Heart left ventricle (tissue), 13 donors: ENCODE measurements around the gene ELOVL2.

Experiments used
- POLR2A ChIP-seq, 2 donors: fragments of 450-650 bp; IDR thresholded peaks; one replicate each; pipeline ENCODE4 v1.6.1; 2017; ENCODE audit warnings: antibody characterized with exemption in 2 of 2, mild to moderate bottlenecking in 2 of 2, moderate library complexity in 2 of 2
- TF ChIP-seq, protein P1 (sequence below), 12 donors: fragments of 200-600 bp; sonication (generic) in 4 of 12; IDR thresholded peaks; one replicate each; pipeline versions ENCODE4 v1.5.0 to v1.8.0; 2018 to 2022; ENCODE audit warnings: antibody characterized with exemption in 12 of 12, mild to moderate bottlenecking in 5 of 12
- donor health status: ischemic (EF 13 %, LVEDD 7.1; RV severe dilation, severe dysfunction).
- donor health status: DM: no; HTN: yes; CAD: no.
- donor health status: DM: no; HTN: no; CAD: no.
- donor health status: ischemic (EF 25% LVEDD 6.9; RV normal size, moderate dysfunction).
- donor health status: ischemic (EF 25% LVEDD 5.7; RV mildly dilated, moderate dysfunction).
- donor health status: ischemic (EF 35%, LVEDD 5.7; RV mildly dilated, moderate dysfunction).
- donor health status: nonischemic (EF 11% LVEDD 7.7; RV severe dilation, severe dysfunction).
- donor health status: DM: yes; HTN: yes; CAD: no.
- donor health status: PGD.
- donor health status: ischemic (EF 29% LVEDD 5.4; RV normal size, mild dysfunction).
- donor health status: nonischemic (EF 23%, LVEDD 6.1; RV moderate dilation, normal function).

GRCh38 chr6:11050731-11051130 lies 6.6 kb upstream of the ELOVL2 start:
- TF ChIP-seq, protein P1, sequence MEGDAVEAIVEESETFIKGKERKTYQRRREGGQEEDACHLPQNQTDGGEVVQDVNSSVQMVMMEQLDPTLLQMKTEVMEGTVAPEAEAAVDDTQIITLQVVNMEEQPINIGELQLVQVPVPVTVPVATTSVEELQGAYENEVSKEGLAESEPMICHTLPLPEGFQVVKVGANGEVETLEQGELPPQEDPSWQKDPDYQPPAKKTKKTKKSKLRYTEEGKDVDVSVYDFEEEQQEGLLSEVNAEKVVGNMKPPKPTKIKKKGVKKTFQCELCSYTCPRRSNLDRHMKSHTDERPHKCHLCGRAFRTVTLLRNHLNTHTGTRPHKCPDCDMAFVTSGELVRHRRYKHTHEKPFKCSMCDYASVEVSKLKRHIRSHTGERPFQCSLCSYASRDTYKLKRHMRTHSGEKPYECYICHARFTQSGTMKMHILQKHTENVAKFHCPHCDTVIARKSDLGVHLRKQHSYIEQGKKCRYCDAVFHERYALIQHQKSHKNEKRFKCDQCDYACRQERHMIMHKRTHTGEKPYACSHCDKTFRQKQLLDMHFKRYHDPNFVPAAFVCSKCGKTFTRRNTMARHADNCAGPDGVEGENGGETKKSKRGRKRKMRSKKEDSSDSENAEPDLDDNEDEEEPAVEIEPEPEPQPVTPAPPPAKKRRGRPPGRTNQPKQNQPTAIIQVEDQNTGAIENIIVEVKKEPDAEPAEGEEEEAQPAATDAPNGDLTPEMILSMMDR (IDR thresholded peaks at IDR 0.05) = no peak
- TF ChIP-seq POLR2A (IDR thresholded peaks at IDR 0.05) = no peak
